Activated naive CD4-positive, alpha-beta T cell treated with anti-CD3 and anti-CD28 coated beads, Interleukin-2, amount 50 U/mL, for 72 hours (primary cell): ENCODE measurements around the gene HBQ1. TPM values are rescaled to one million over a fixed set of nuclear protein-coding genes. Genes with fewer than 3 reads are reported as not detected.
"Not testable (repeated sequence)": the region's sequence is repeated elsewhere in the genome, so short reads cannot be mapped to it uniquely, and the experiment has no call there.

Experiments used
- ATAC-seq, 2 donors: fragments of 150-1000 bp; cut with Tn5 transposase; 2 replicates each; pipeline ENCODE4 v1.10.0; 2021; ENCODE audit warnings: mild to moderate bottlenecking in 2 of 2, moderate library complexity in 2 of 2
- DNase-seq, 2 donors: peaks; one replicate each; pipeline ENCODE4 v3.0.0; 2021 to 2022; ENCODE audit warnings: low spot score in 2 of 2
- H3K27ac Mint-ChIP-seq, 2 donors: one replicate each; pipeline ENCODE4 v1.8.0; 2022; ENCODE audit warnings: mild to moderate bottlenecking in 2 of 2, mixed read lengths in 2 of 2
- H3K36me3 Mint-ChIP-seq, 2 donors: one replicate each; pipeline ENCODE4 v1.8.0; 2022; ENCODE audit warnings: mixed read lengths in 2 of 2
- H3K9me3 Mint-ChIP-seq, 2 donors: one replicate each; pipeline ENCODE4 v1.8.0; 2022; ENCODE audit warnings: mixed read lengths in 2 of 2
- total RNA-seq, 2 donors: library from RNA; stranded (reverse); gene quantifications; one replicate each; pipeline ENCODE4 v1.2.3, GENCODE V29; 2022

HBQ1 gene
- total RNA-seq, 2 donors from 2014 or later: 2.1 TPM; not detected in 1

DNA sequence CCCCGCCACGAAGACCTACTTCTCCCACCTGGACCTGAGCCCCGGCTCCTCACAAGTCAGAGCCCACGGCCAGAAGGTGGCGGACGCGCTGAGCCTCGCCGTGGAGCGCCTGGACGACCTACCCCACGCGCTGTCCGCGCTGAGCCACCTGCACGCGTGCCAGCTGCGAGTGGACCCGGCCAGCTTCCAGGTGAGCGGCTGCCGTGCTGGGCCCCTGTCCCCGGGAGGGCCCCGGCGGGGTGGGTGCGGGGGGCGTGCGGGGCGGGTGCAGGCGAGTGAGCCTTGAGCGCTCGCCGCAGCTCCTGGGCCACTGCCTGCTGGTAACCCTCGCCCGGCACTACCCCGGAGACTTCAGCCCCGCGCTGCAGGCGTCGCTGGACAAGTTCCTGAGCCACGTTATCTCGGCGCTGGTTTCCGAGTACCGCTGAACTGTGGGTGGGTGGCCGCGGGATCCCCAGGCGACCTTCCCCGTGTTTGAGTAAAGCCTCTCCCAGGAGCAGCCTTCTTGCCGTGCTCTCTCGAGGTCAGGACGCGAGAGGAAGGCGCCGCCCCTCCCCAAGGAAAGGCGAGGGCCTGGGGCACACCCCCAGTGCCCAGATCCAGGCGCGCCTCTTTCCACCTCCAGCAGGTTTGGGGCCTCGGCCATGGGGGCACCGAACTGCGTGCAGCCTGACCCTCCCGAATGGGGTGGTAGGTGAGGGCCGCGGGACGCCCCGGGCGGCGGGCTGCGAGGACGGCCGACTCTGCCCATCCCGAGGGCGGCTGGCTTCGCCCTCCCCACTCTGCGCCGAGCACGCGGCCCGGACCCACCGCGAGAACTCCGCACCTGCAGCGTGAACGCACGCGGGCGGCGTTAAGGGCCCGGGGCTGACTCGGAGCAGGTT lies 664 bp downstream of the HBQ1 start:
- no peaks in the 10 kb centered on the region for H3K36me3 Mint-ChIP-seq
- peak; percentile 83 to 87 for ATAC-seq
- H3K9me3 Mint-ChIP-seq: no peaks in the 10 kb centered on the region
- H3K27ac Mint-ChIP-seq: no peak overlapping the region
- DNase-seq: peak in 1 of 2 donors; percentile 42

DNA sequence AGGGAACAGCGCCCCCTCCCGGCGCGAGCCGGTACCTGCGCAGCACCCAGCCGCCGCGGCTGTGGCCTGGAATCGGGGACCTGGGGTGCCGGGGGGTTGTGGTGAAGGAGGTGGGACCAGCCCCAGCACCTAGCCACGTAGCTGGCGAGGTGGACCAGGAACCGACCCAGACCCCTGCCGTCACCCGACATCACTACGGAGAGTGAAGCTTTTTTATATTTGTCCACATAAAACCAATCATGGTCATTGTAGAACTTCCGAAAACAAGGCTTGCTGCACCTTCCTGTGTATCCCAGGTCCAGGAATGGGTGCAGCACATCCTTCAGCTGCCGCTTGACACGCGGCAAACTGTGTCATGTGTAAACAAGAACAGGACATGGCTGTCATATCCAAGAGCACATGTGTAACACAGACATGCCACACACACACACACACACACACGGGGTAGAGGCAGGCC lies 1.3 kb downstream of the HBQ1 start:
- Mint-ChIP-seq H3K9me3 (no peaks in the 10 kb centered on the region), H3K36me3 (no peaks in the 10 kb centered on the region), H3K27ac (no peak overlapping the region)
- DNase-seq (peak; percentile 79 to 97), ATAC-seq (no peak)

DNA sequence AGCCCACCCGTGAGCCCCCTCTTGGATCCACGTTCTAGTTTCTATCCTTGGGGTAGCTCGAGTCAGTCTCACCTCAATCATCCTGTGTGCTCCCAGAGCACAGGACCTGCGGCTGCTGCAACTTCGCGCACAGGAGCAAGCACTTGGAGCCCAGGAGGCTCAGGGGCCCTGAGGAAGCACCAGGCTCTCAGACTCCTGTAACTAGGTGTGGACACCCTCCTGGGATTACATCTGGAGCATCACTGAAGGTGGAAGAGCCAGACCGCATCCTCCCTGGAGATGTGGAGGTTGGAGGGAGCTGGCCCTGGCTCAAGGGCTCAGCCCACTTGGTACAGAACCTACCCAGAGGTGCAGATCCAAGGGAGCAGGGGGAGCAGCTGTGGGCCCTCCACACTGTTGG lies 2.7 kb downstream of the HBQ1 start:
- Mint-ChIP-seq H3K9me3 (no peaks in the 10 kb centered on the region), H3K27ac (no peak overlapping the region), H3K36me3 (no peaks in the 10 kb centered on the region)
- no peak for ATAC-seq
- DNase-seq: no peak

DNA sequence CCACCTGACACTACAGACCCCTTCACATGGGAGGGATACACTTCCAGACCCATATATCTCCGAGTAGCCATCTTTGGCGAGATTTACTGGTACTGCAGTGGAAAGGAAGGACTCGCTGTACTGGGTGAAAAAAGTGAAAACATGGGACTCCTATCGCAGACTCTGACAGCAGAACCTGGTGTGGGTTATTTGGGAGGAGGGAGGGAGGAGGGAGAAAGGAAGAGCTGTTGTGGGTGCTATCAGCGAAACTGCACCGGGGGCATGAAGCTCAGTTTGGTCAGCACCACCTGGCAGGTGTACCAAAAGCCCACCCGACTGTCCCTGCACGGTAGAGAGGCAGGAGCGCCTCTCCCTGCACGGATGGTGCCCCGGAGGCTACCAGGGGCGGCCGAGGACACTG lies 5.0 kb downstream of the HBQ1 start:
- DNase-seq (no peak), ATAC-seq (no peak)

DNA sequence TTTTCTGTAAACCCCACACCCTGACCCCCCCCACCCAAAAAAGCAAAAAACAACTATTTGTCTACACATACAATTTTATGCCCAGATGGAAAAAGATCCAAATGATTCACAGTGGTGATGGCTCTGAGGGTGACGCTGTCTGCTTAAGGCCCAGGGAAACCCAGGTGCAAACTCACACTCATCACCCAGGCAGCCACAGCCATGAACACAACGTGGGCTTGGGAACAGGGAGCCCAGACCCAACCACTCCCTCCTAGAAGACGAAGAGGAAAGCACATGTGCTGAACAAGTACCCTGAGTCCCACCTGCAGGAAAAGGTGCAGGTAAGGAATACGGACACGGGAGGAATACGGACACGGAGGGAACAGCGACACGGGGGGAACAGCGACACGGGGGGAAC lies 5.4 kb downstream of the HBQ1 start:
- Mint-ChIP-seq H3K36me3 (peaks cover 0 to 8% of the 10 kb centered on the region in 2 donors), H3K27ac (no peak overlapping the region), H3K9me3 (no peaks in the 10 kb centered on the region)
- ATAC-seq: no peak
- DNase-seq: no peak

More for the DNA sequence above, 5.0 kb downstream of the HBQ1 start:
- no peaks in the 10 kb centered on the region for H3K9me3 Mint-ChIP-seq
- H3K36me3 Mint-ChIP-seq: peaks cover 0 to 8% of the 10 kb centered on the region in 2 donors
- no peak overlapping the region for H3K27ac Mint-ChIP-seq

DNA sequence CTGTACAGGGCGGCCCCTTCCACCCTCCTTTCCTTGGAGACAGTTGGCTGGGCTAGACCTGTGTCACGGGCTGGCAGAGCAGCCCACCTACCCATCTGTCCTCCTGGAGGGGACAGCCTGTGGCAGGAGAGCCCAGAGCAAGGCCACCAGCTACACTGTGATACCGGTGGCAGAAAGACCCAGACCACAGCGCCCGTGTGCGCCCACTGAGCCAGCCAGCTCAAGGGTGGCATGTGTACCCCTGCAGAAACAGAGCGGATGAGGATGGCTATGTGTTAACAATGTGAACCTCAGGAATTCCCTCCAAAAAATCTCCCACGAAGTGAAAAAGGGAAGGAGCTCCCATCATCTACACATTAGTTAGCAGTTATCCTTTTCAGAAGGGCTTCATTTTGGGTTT lies 7.1 kb downstream of the HBQ1 start:
- Mint-ChIP-seq H3K27ac (no peak overlapping the region), H3K9me3 (no peaks in the 10 kb centered on the region)
- no peak for DNase-seq

DNA sequence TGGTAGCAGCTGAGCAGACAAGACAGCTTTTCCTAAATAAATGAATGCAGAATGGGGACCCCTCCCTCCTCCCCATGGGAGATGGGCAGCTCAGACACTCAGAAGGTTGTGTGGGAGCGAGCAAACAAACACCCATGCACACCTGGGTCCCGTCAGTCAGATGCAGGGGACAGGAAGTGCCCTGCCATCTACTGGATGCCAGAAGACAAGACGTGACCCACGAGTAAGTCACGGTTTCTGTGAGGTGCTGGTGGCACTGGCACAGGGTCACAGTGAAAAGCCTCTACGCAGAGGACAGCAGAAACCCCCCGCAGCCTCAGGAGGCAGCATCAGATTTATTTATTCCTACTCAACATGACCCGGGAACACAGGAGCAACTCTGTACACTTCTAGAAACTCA lies 8.4 kb downstream of the HBQ1 start:
- H3K9me3 Mint-ChIP-seq: no peaks in the 10 kb centered on the region
- H3K36me3 Mint-ChIP-seq: peaks cover 5 to 13% of the 10 kb centered on the region in 2 donors
- DNase-seq (no peak), ATAC-seq (peak; percentile 60 to 79)
- peak overlapping the region in 1 of 2 donors; percentile 44 for H3K27ac Mint-ChIP-seq

More for the DNA sequence above, 7.1 kb downstream of the HBQ1 start:
- H3K36me3 Mint-ChIP-seq: peaks cover 5 to 8% of the 10 kb centered on the region in 2 donors
- no peak for ATAC-seq

DNA sequence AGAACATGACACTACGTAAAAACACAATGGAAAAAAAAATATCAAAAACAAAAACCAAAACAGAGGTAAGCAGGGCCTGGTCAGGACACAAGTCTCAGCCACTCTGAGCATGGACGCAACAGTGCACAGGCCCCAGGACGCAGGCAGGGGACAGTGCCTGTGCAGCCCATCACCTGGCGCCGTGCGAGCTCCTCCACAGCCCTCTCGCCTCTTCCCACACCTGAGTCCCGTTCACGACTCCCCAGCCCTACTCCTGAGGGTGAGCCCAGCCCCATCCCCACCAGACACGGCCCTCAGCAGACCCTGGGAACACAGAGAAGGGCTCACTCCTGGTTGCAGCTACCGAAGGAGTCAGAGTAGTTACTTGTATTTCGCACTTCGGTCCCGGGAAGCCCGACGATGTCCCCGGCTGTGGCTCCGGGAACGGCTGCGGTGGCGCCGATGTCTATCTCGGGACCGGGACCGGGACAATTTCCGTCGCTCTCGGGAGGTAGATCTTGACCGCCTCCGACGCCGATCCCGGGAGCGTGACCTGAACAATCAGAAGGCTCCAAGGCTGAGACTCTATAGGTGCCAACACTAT lies 9.4 kb downstream of the HBQ1 start:
- no peaks in the 10 kb centered on the region for H3K9me3 Mint-ChIP-seq
- ATAC-seq: no peak

DNA sequence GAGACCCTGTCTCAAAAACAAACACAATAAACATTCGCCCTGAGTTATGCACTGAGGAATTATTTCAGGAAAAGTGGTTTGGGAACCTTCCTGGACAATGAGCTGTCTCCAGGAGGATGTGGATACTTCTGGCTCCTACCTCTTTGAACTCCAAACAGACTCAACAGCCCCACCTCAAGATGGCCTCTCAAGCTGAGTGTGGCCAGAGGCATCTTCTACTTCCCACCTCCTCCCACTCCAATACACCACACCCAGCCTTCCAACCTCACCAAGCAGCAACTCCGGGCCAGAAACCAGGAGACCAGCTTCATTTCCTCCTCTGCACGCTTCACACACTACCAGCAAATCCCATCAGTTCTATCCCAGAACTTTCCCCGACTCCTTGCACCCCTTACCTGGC lies 11.6 kb downstream of the HBQ1 start:
- Mint-ChIP-seq H3K9me3 (no peaks in the 10 kb centered on the region), H3K27ac (peak overlapping the region; percentile 11 to 70), H3K36me3 (peaks cover 5 to 13% of the 10 kb centered on the region in 2 donors)
- ATAC-seq (no peak), DNase-seq (no peak)

More for the DNA sequence above, 9.4 kb downstream of the HBQ1 start:
- DNase-seq: no peak
- Mint-ChIP-seq H3K27ac (no peak overlapping the region), H3K36me3 (peaks cover 5 to 13% of the 10 kb centered on the region in 2 donors)

DNA sequence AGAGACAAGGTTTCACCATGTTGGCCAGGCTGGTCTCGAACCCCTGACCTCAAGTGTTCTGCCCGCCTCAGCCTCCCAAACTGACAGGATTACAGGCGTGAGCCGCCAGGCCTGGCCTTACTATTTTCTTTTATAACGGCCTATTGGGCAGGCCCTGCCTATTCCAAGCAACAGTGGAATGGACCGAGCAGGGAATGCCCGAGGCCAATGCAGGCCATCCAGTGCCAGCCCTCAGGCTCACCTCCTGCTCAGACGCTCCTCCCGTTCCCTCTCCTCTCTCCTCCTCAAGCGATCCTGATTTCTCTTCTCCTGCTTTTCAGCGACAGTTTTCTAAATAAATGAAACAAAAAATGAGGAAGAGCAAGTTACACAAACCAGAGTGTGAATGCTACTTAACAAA lies 12.4 kb downstream of the HBQ1 start:
- DNase-seq (no peak), ATAC-seq (no peak)
- Mint-ChIP-seq H3K9me3 (no peaks in the 10 kb centered on the region), H3K27ac (peak overlapping the region in 1 of 2 donors; percentile 40), H3K36me3 (peaks cover 5 to 13% of the 10 kb centered on the region in 2 donors)

DNA sequence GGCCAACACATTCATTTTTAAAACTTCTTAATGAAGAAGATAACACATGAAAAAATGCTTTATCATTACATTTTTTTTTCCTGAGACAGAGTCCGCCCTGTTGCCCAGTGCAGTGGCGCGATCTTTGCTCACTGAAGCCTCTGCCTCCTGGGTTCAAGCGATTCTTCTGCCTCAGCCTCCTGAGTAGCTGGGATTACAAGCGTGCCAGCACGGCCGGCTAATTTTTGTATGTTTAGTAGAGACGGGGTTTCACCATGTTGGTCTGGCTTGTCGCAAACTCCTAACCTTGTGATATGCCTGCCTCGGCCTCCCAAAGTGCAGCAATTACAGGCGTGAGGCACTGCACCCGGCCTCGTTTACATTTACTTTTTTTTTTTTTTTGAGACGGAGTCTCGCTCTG lies 13.2 kb downstream of the HBQ1 start:
- no peak overlapping the region for H3K27ac Mint-ChIP-seq
- DNase-seq: no peak
- peaks cover 5 to 13% of the 10 kb centered on the region in 2 donors for H3K36me3 Mint-ChIP-seq
- H3K9me3 Mint-ChIP-seq: no peaks in the 10 kb centered on the region
- ATAC-seq: no peak

DNA sequence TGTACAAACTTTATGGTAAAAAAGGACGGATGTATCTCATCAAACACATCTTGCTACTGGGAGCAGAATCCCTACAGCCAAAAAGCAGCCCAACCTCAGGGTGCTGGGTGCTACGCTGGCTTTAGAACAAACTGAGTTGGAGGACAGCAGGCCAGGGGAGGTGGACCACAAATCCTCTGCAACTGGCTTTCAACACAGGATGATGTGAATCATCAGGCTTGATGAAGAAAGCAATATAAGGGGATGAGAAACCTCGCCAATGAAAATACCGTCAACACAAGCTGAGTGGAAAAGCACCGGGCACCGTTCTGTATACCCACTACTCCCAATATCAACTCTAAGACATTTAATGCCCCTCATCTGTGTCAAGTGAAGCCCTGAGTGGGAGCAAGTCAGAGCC lies 14.3 kb downstream of the HBQ1 start:
- Mint-ChIP-seq H3K9me3 (no peaks in the 10 kb centered on the region), H3K36me3 (peaks cover 5% of the 10 kb centered on the region in 2 donors)

DNA sequence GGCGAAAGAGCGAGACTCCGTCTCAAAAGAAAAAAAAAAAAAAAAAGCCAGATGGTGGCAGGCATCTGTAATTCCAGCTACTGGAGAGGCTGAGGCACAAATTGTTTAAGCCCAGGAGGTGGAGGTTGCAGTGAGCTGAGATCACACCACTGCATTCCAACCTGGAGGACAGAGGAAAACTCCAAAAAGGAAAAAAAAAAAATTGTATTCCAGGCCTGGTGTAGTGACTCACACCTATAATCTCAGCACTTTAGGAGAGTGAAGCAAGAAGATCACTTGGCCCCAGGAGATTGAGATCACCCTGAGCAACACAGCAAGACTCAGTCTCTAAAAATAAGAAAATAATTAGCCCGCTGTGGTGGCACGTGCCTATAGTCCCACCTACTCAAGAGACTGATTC lies 20.1 kb downstream of the HBQ1 start:
- no peak for DNase-seq
- Mint-ChIP-seq H3K36me3 (no peaks in the 10 kb centered on the region), H3K9me3 (no peaks in the 10 kb centered on the region), H3K27ac (no peak overlapping the region)
- ATAC-seq: no peak

More for the DNA sequence above, 14.3 kb downstream of the HBQ1 start:
- no peak for DNase-seq
- ATAC-seq: no peak
- no peak overlapping the region for H3K27ac Mint-ChIP-seq

DNA sequence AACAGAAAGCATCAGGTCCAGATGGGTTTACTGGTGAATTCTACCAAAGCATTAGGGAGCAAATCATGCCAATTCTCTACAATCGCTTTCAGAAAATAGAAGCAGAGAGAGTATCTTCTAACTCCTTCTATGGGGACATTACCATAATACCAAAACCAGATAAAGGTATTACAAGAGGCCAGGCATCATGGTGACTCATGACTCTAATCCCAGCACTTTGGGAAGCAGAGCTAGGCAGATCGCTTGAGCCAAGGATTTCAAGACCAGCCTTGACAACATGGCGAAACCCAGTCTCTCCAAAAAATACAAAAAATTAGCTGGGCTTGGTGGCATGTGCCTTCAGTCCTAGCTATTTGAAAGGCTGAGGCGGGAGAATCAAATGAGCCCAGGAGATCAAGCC lies 23.0 kb downstream of the HBQ1 start:
- H3K36me3 Mint-ChIP-seq: peaks cover 9 to 12% of the 10 kb centered on the region in 2 donors
- no peak for ATAC-seq
- DNase-seq: no peak

DNA sequence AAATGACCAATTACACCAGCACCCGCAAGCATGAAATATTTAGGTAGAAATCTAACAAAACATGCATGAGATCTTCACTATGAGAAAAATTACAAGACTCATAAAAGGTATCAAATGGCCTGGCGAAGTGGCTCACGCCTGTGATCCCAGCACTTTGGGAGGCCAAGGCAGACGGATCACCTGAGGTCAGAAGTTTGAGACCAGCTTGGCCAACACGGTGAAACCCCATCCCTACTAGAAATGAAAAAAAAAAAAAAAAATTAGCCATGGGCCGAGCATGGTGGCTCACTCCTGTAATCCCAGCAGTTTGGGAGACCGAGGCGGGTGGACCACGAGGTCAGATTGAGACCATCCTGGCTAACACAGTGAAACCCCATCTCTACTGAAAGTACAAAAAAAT lies 23.8 kb downstream of the HBQ1 start:
- not testable (repeated sequence) for DNase-seq, H3K9me3 Mint-ChIP-seq, ATAC-seq, H3K27ac Mint-ChIP-seq
- H3K36me3 Mint-ChIP-seq: peaks cover 9 to 12% of the 10 kb centered on the region in 2 donors

More for the DNA sequence above, 23.0 kb downstream of the HBQ1 start:
- Mint-ChIP-seq H3K27ac (peak overlapping the region in 1 of 2 donors; percentile 47), H3K9me3 (no peaks in the 10 kb centered on the region)

DNA sequence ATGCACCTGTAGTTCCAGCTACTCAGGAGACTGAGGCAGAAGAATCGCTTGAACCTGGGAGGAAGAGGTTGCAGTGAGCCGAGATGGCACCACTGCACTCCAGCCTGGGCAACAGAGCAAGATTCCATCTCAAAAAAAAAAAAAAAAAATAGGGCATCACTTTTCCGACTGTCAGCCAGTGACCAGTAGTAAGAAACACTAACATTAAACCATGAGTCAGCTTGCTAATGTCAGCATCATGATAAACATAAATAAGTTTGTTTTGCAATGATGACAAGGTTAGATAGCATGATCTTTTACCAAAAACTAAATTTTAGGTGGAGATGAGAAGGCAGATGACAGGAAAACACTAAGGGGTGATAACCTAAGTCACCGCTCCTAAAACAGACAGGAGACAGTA lies 29.1 kb downstream of the HBQ1 start:
- not testable (repeated sequence) for DNase-seq, ATAC-seq, H3K9me3 Mint-ChIP-seq
- H3K27ac Mint-ChIP-seq: peak overlapping the region in 1 of 2 donors; percentile 36
- H3K36me3 Mint-ChIP-seq: peaks cover 10 to 12% of the 10 kb centered on the region in 2 donors

DNA sequence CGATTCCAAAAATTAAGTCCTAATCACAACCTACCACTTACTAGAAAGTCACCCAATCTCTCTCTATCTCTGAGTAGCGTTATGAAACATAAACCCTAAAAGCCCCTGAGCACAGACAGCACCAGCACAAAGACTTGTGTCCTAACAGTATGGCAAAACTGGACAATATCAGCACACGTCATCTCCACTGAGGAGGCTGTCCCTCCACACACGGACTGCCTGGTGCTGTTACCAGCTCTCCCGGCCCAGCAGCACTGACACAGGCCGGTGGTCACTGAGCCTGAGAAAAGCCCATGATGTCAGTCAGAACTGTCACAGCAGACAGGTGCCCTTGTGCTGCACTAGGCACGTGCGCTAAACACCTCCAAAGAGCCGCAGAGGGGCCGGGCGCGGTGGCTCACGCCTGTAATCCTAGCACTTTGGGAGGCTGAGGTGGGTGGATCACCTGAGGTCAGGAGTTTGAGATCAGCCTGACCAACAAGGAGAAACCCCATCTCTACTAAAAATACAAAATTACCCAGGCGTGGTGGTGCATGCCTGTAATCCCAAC lies 31.4 kb downstream of the HBQ1 start:
- H3K36me3 Mint-ChIP-seq, H3K9me3 Mint-ChIP-seq, ATAC-seq, DNase-seq: not testable (repeated sequence)
- peak overlapping the region in 1 of 2 donors; percentile 52 for H3K27ac Mint-ChIP-seq
